Testis (tissue), 2 donors: ENCODE measurements around the gene SHROOM2.

ENCODE experiments used
- POLR2A ChIP-seq: fragments of 450-650 bp; IDR thresholded peaks from one replicate; pipeline ENCODE4 v1.6.1; 2017; ENCODE audit warnings: antibody characterized with exemption, mild to moderate bottlenecking, moderate library complexity
- TF ChIP-seq, protein P1 (sequence below), 3 experiments: fragments of 450-650 bp in 2 of 3; fragments of 200-600 bp in 1 of 3; sonication (generic) in 1 of 3; IDR thresholded peaks; one replicate each; pipeline ENCODE4 v1.5.1; 2016 to 2019; ENCODE audit warnings: antibody characterized with exemption in 3 of 3, mild to moderate bottlenecking in 2 of 3, moderate library complexity in 1 of 3

DNA sequence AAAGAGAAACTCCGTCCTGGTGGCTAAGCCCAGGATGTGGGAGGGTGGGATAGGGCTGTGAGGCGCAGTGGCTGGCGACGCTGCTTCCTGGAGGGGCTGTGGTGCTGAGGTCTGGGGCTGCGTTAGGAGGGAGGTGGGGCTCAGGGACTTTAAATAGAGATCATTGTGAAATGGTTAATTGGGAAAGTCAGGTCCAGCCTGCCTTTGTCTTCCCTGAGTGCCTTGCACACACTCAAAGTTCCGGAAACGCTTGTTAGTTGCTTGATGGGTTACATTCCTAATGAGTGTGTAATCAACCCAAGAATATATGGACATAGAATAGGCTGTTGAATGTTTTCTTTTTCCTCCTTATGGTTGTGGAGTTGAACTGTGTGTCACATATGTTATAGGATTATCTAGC, 125.3 kb downstream of the SHROOM2 start:
- no peak for TF ChIP-seq POLR2A
- TF ChIP-seq, protein P1, sequence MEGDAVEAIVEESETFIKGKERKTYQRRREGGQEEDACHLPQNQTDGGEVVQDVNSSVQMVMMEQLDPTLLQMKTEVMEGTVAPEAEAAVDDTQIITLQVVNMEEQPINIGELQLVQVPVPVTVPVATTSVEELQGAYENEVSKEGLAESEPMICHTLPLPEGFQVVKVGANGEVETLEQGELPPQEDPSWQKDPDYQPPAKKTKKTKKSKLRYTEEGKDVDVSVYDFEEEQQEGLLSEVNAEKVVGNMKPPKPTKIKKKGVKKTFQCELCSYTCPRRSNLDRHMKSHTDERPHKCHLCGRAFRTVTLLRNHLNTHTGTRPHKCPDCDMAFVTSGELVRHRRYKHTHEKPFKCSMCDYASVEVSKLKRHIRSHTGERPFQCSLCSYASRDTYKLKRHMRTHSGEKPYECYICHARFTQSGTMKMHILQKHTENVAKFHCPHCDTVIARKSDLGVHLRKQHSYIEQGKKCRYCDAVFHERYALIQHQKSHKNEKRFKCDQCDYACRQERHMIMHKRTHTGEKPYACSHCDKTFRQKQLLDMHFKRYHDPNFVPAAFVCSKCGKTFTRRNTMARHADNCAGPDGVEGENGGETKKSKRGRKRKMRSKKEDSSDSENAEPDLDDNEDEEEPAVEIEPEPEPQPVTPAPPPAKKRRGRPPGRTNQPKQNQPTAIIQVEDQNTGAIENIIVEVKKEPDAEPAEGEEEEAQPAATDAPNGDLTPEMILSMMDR (IDR thresholded peaks at IDR 0.05) = no peak
